HepG2 (cell line): Measurements from ENCODE around the gene MCOLN1. TPM values are rescaled to one million over a fixed set of nuclear protein-coding genes. Genes with fewer than 3 reads are reported as not detected.

Source experiments
- CEBPG ChIP-seq: IDR thresholded peaks from 2 replicates; pipeline ENCODE4 v1.6.1; 2016
- ELF4 ChIP-seq: sonication (generic); formaldehyde crosslinking; IDR thresholded peaks from 2 replicates; pipeline ENCODE4 v1.5.0; 2020; ENCODE audit warnings: missing genetic modification reagents, mild to moderate bottlenecking, moderate library complexity, borderline replicate concordance
- HNRNPH1 ChIP-seq: fragments of 200-400 bp; formaldehyde crosslinking; optimal IDR thresholded peaks from 2 replicates; pipeline ENCODE3; 2017; ENCODE audit warnings: mild to moderate bottlenecking, low read depth, low read length
- MED8 ChIP-seq: sonication (generic); formaldehyde crosslinking; IDR thresholded peaks from 2 replicates; pipeline ENCODE4 v1.8.1; 2023; ENCODE audit warnings: mild to moderate bottlenecking, missing genetic modification reagents; ENCODE audit not compliant: insufficient replicate concordance
- NCOA5 ChIP-seq: sonication (generic); formaldehyde crosslinking; IDR thresholded peaks from 2 replicates; pipeline ENCODE4 v1.4.0; 2020; ENCODE audit warnings: missing genetic modification reagents
- POLR2G ChIP-seq: fragments of 200-400 bp; formaldehyde crosslinking; IDR thresholded peaks from 2 replicates; pipeline ENCODE4 v1.6.1; 2018; ENCODE audit warnings: mild to moderate bottlenecking, low read depth, low read length, moderate library complexity
- SMAD1 ChIP-seq: sonication (generic); formaldehyde crosslinking; IDR thresholded peaks from 2 replicates; pipeline ENCODE4 v1.4.0; 2020; ENCODE audit warnings: missing genetic modification reagents, low read depth, mild to moderate bottlenecking, borderline replicate concordance
- ZNF251 ChIP-seq: sonication (generic); formaldehyde crosslinking; IDR thresholded peaks from 2 replicates; pipeline ENCODE4 v1.9.0; 2021; ENCODE audit warnings: mild to moderate bottlenecking, missing genetic modification reagents
- ZNF746 ChIP-seq: sonication (generic); formaldehyde crosslinking; IDR thresholded peaks from 2 replicates; pipeline ENCODE4 v1.8.0; 2022; ENCODE audit warnings: mild to moderate bottlenecking, missing genetic modification reagents
- polyA plus RNA-seq, 8 experiments: library from polyadenylated mRNA; depleted of rRNA in 3 of 8; stranded (reverse) in 7 of 8; unstranded in 1 of 8; fragments of >200 nt; fragmentation: Illumina TruSeq in 4 of 8; extraction: Trizol in 4 of 8; gene quantifications; 2 replicates each; pipeline versions ENCODE4 v1.2.1 to v1.2.3, GENCODE V29; 2011 to 2016; ENCODE audit warnings: low read depth in 4 of 8, missing spikeins in 1 of 8, mixed read lengths in 1 of 8; ENCODE audit not compliant: insufficient read depth in 1 of 8
- total RNA-seq, 5 experiments: library from RNA; depleted of rRNA; stranded (reverse); fragments of >200 nt; fragmentation: Illumina TruSeq; extraction: Trizol; gene quantifications; 2 replicates each; pipeline ENCODE4 v1.2.3, GENCODE V29; 2016; ENCODE audit warnings: low read depth in 1 of 5
- TF ChIP-seq, protein P1 (sequence below): sonication (generic); formaldehyde crosslinking; IDR thresholded peaks from 2 replicates; pipeline ENCODE4 v1.5.1; 2020; ENCODE audit warnings: mild to moderate bottlenecking, missing genetic modification reagents
- TF ChIP-seq, protein P2 (sequence below): sonication (generic); formaldehyde crosslinking; IDR thresholded peaks from 2 replicates; pipeline ENCODE4 v1.4.0; 2020; ENCODE audit warnings: missing genetic modification reagents
- TF ChIP-seq, protein P3 (sequence below): sonication (generic); formaldehyde crosslinking; IDR thresholded peaks from 2 replicates; pipeline ENCODE4 v1.4.0; 2020; ENCODE audit warnings: low read depth, mild to moderate bottlenecking, missing genetic modification reagents
- TF ChIP-seq, protein P4 (sequence below): IDR thresholded peaks from 2 replicates; pipeline ENCODE4 v1.6.1; 2016; ENCODE audit warnings: missing compliant biosample characterization, missing genetic modification reagents, borderline replicate concordance
- TF ChIP-seq, protein P5 (sequence below): sonication (generic); formaldehyde crosslinking; IDR thresholded peaks from 2 replicates; pipeline ENCODE4 v1.4.0; 2020; ENCODE audit warnings: missing genetic modification reagents

Gene MCOLN1
- total and polyA plus RNA-seq, 2 of the 13 experiments (the other 11 are each of a cell fraction or from before 2014, with no cell fraction given): 3.4 to 15.7 TPM

DNA sequence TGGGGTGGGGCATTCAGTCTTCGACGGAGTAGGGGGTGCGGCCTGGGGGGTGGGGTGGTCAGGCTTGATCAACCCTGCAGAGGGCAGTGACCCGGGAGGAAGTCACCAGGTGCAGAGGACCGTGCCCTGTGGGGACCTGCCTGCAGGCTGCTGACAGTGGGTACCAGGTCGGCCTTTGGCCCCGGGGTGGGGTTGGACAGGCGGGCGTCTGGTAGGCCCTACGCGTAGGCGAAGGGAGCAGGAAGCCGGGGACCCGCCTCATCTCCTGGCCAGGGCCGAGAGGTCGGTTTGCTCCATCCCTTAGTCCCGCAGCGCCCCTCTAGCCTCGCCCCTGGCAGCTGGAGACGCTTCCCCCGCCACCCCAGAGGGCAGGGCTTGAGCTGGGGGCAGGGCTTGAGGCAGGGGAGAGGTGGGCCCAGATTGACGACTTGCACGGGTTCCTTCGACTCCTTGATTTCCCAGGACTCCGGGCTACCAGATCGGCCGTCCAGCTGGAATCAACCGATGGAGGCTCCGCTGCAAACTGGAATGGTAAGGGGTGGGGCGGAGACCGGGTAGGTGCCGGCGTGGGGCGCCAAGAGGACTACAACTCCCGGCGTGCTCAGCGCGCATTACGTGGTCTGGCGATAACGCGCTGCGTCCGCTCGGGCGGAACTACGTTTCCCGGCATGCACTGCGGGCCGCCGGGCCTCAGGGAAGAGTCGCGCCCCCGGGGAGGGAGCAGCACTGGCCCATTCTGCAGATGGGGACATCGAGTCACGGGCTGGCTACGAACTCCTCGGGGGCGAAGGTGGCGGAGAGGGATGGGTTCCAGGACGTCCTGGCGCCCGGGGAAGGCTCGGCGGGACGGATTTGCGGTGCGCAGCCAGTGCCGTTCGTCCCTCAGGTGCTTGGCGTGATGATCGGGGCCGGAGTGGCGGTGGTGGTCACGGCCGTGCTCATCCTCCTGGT is 12.9 kb downstream of the MCOLN1 start, which contains the start of gene PNPLA6 (continued):
- TF ChIP-seq, protein P1, sequence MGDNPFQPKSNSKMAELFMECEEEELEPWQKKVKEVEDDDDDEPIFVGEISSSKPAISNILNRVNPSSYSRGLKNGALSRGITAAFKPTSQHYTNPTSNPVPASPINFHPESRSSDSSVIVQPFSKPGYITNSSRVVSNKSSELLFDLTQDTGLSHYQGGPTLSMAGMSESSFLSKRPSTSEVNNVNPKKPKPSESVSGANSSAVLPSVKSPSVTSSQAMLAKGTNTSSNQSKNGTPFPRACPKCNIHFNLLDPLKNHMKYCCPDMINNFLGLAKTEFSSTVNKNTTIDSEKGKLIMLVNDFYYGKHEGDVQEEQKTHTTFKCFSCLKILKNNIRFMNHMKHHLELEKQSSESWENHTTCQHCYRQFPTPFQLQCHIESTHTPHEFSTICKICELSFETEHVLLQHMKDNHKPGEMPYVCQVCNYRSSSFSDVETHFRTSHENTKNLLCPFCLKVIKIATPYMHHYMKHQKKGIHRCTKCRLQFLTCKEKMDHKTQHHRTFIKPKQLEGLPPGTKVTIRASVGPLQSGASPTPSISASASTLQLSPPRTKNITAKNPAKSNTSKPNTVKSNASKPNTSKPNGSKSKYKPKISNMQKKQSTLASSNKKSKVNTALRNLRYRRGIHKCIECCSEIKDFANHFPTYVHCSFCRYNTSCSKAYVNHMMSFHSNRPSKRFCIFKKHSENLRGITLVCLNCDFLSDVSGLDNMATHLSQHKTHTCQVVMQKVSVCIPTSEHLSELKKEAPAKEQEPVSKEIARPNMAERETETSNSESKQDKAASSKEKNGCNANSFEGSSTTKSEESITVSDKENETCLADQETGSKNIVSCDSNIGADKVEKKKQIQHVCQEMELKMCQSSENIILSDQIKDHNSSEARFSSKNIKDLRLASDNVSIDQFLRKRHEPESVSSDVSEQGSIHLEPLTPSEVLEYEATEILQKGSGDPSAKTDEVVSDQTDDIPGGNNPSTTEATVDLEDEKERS (CRISPR knock-in tag): no peak
- TF ChIP-seq ELF4 (CRISPR knock-in tag) (no peak; the same call in 1 of the 2 replicates), CEBPG (CRISPR knock-in tag) (peak; percentile 25; the same call in 1 of the 2 replicates), HNRNPH1 (no peak), MED8 (CRISPR knock-in tag) (no peak), NCOA5 (CRISPR knock-in tag) (no peak), ZNF251 (CRISPR knock-in tag) (peak; percentile 87; the same call in 1 of the 2 replicates), SMAD1 (0 out of 2 replicates have a peak, but pooled peaks have one; percentile 80), ZNF746 (0 out of 2 replicates have a peak, but pooled peaks have one; percentile 35), POLR2G (peak; percentile 54)
- TF ChIP-seq, protein P2, sequence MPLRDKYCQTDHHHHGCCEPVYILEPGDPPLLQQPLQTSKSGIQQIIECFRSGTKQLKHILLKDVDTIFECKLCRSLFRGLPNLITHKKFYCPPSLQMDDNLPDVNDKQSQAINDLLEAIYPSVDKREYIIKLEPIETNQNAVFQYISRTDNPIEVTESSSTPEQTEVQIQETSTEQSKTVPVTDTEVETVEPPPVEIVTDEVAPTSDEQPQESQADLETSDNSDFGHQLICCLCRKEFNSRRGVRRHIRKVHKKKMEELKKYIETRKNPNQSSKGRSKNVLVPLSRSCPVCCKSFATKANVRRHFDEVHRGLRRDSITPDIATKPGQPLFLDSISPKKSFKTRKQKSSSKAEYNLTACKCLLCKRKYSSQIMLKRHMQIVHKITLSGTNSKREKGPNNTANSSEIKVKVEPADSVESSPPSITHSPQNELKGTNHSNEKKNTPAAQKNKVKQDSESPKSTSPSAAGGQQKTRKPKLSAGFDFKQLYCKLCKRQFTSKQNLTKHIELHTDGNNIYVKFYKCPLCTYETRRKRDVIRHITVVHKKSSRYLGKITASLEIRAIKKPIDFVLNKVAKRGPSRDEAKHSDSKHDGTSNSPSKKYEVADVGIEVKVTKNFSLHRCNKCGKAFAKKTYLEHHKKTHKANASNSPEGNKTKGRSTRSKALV (CRISPR knock-in tag): peak; percentile 73; the same call in 1 of the 2 replicates
- TF ChIP-seq, protein P3, sequence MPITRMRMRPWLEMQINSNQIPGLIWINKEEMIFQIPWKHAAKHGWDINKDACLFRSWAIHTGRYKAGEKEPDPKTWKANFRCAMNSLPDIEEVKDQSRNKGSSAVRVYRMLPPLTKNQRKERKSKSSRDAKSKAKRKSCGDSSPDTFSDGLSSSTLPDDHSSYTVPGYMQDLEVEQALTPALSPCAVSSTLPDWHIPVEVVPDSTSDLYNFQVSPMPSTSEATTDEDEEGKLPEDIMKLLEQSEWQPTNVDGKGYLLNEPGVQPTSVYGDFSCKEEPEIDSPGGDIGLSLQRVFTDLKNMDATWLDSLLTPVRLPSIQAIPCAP (CRISPR knock-in tag): no peak
- TF ChIP-seq, protein P4, sequence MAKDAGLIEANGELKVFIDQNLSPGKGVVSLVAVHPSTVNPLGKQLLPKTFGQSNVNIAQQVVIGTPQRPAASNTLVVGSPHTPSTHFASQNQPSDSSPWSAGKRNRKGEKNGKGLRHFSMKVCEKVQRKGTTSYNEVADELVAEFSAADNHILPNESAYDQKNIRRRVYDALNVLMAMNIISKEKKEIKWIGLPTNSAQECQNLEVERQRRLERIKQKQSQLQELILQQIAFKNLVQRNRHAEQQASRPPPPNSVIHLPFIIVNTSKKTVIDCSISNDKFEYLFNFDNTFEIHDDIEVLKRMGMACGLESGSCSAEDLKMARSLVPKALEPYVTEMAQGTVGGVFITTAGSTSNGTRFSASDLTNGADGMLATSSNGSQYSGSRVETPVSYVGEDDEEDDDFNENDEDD: peak; percentile 54; the same call in 1 of the 2 replicates
- TF ChIP-seq, protein P5, sequence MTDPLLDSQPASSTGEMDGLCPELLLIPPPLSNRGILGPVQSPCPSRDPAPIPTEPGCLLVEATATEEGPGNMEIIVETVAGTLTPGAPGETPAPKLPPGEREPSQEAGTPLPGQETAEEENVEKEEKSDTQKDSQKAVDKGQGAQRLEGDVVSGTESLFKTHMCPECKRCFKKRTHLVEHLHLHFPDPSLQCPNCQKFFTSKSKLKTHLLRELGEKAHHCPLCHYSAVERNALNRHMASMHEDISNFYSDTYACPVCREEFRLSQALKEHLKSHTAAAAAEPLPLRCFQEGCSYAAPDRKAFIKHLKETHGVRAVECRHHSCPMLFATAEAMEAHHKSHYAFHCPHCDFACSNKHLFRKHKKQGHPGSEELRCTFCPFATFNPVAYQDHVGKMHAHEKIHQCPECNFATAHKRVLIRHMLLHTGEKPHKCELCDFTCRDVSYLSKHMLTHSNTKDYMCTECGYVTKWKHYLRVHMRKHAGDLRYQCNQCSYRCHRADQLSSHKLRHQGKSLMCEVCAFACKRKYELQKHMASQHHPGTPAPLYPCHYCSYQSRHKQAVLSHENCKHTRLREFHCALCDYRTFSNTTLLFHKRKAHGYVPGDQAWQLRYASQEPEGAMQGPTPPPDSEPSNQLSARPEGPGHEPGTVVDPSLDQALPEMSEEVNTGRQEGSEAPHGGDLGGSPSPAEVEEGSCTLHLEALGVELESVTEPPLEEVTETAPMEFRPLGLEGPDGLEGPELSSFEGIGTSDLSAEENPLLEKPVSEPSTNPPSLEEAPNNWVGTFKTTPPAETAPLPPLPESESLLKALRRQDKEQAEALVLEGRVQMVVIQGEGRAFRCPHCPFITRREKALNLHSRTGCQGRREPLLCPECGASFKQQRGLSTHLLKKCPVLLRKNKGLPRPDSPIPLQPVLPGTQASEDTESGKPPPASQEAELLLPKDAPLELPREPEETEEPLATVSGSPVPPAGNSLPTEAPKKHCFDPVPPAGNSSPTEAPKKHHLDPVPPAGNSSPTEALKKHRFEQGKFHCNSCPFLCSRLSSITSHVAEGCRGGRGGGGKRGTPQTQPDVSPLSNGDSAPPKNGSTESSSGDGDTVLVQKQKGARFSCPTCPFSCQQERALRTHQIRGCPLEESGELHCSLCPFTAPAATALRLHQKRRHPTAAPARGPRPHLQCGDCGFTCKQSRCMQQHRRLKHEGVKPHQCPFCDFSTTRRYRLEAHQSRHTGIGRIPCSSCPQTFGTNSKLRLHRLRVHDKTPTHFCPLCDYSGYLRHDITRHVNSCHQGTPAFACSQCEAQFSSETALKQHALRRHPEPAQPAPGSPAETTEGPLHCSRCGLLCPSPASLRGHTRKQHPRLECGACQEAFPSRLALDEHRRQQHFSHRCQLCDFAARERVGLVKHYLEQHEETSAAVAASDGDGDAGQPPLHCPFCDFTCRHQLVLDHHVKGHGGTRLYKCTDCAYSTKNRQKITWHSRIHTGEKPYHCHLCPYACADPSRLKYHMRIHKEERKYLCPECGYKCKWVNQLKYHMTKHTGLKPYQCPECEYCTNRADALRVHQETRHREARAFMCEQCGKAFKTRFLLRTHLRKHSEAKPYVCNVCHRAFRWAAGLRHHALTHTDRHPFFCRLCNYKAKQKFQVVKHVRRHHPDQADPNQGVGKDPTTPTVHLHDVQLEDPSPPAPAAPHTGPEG (CRISPR knock-in tag): 0 out of 2 replicates have a peak, but pooled peaks have one; percentile 67
